GM12878 (cell line): ENCODE measurements around the gene DPF3. TPM values are rescaled to one million over a fixed set of nuclear protein-coding genes. Genes with fewer than 3 reads are reported as not detected.

ENCODE experiments used
- ATAC-seq: fragments of 200-7000 bp; cut with Tn5 transposase; 3 replicates; pipeline ENCODE4 v1.9.1; 2020; ENCODE audit warnings: mild to moderate bottlenecking, moderate library complexity
- BruUV-seq: library from RNA; stranded (reverse); fragments of 400-500 nt; replicated peaks from 2 replicates; lab custom pipeline; 2021; lab: Mats Ljungman, UMichigan
- CTCF ChIA-PET: fragments of 300-600 bp; sonication (Branson Sonifier 250); formaldehyde crosslinking; extraction: SDS; loops from one replicate; lab custom pipeline; 2021; ENCODE audit warnings: inconsistent platforms; lab: Yijun Ruan, JAX
- POLR2A ChIA-PET: fragments of 350-600 bp; formaldehyde crosslinking; extraction: SDS; loops from one replicate; lab custom pipeline; 2021; ENCODE audit warnings: inconsistent platforms; lab: Charles Lee
- RAD21 ChIA-PET: fragments of 300-600 bp; sonication (Branson Sonifier 250); formaldehyde crosslinking; loops from one replicate; lab custom pipeline; 2023; ENCODE audit warnings: antibody characterized with exemption; ENCODE audit not compliant: unreplicated experiment; lab: Charles Lee
- SMC1A ChIA-PET: fragments of 300-600 bp; sonication (Branson Sonifier 250); formaldehyde crosslinking; loops from one replicate; lab custom pipeline; 2023; ENCODE audit not compliant: unreplicated experiment, uncharacterized antibody; lab: Charles Lee
- DNase-seq: peaks from one replicate; pipeline ENCODE4 v3.0.0-alpha.2; 2011; ENCODE audit warnings: low read depth, low spot score
- FAIRE-seq: peaks from 3 replicates; lab custom pipeline; 2011; peaks lifted over from hg19 to GRCh38; lab: Jason Lieb, UNC
- H2AFZ ChIP-seq: 2 replicates; pipeline ENCODE4 v1.6.0; 2011; ENCODE audit warnings: low read depth, low read length, control low read depth; ENCODE audit not compliant: control insufficient read depth
- H3K27ac ChIP-seq: 2 replicates; pipeline ENCODE4 v1.5.1; 2011; ENCODE audit warnings: control low read depth; ENCODE audit not compliant: control insufficient read depth, insufficient read depth
- H3K27me3 ChIP-seq, 2 experiments: replicated peaks in 1 of 2; 2 replicates each; pipeline versions ENCODE4 v1.6.0 to v1.6.1; 2011; ENCODE audit warnings: low read length in 1 of 2; ENCODE audit not compliant: control insufficient read depth in 2 of 2, insufficient read depth in 2 of 2
- H3K36me3 ChIP-seq, 2 experiments: 2 replicates each; pipeline ENCODE4 v1.5.1; 2011; ENCODE audit warnings: low read length in 1 of 2; ENCODE audit not compliant: control insufficient read depth in 2 of 2, insufficient read depth in 2 of 2
- H3K4me1 ChIP-seq: 2 replicates; pipeline ENCODE4 v1.6.1; 2011; ENCODE audit warnings: mild to moderate bottlenecking, low read length, moderate library complexity, mixed read lengths; ENCODE audit not compliant: control insufficient read depth, insufficient read depth
- H3K4me2 ChIP-seq: 2 replicates; pipeline ENCODE4 v1.6.0; 2011; ENCODE audit warnings: control low read depth; ENCODE audit not compliant: control insufficient read depth, insufficient read depth
- H3K4me3 ChIP-seq: fragments of 200-600 bp; sonication (generic); 2 replicates; pipeline ENCODE4 v1.5.1; 2016
- H3K79me2 ChIP-seq: 2 replicates; pipeline ENCODE4 v1.6.0; 2011; ENCODE audit warnings: low read length; ENCODE audit not compliant: control insufficient read depth, insufficient read depth
- H3K9ac ChIP-seq: 2 replicates; pipeline ENCODE4 v1.8.0; 2011; ENCODE audit warnings: low read length, control low read depth, mixed read lengths; ENCODE audit not compliant: control insufficient read depth, insufficient read depth
- H3K9me3 ChIP-seq: replicated peaks from 3 replicates; pipeline ENCODE4 v1.5.1; 2011; ENCODE audit warnings: mild to moderate bottlenecking, low read length; ENCODE audit not compliant: control insufficient read depth, insufficient read depth
- H4K20me1 ChIP-seq: 2 replicates; pipeline ENCODE4 v1.6.0; 2011; ENCODE audit not compliant: control insufficient read depth, insufficient read depth
- BACH1 ChIP-seq: fragments of 450-650 bp; IDR thresholded peaks from 2 replicates; pipeline ENCODE4 v1.6.1; 2017; ENCODE audit warnings: mild to moderate bottlenecking, borderline replicate concordance
- CBX5 ChIP-seq: sonication (generic); IDR thresholded peaks from 2 replicates; pipeline ENCODE4 v1.6.1; 2016; ENCODE audit warnings: low read depth, moderate library complexity, mild to moderate bottlenecking, inconsistent platforms
- CHD1 ChIP-seq: IDR thresholded peaks from 2 replicates; pipeline ENCODE4 v1.6.1; 2012; ENCODE audit warnings: low read depth, low read length, improper control_type of control experiment
- NRF1 ChIP-seq: conservative IDR thresholded peaks from 2 replicates; pipeline ENCODE4 v1.6.1; 2011; ENCODE audit warnings: mild to moderate bottlenecking, low read depth, low read length, improper control_type of control experiment
- POLR2A ChIP-seq: IDR thresholded peaks from 2 replicates; pipeline ENCODE4 v1.6.1; 2011; ENCODE audit warnings: low read depth, mild to moderate bottlenecking, low read length
- RCOR1 ChIP-seq: conservative IDR thresholded peaks from 2 replicates; pipeline ENCODE4 v1.6.1; 2012; ENCODE audit warnings: low read depth, low read length, improper control_type of control experiment
- SMC3 ChIP-seq: IDR thresholded peaks from 2 replicates; pipeline ENCODE4 v1.6.1; 2011; ENCODE audit warnings: low read length, improper control_type of control experiment, borderline replicate concordance
- SREBF2 ChIP-seq: IDR thresholded peaks from 2 replicates; pipeline ENCODE4 v1.6.1; 2012; ENCODE audit warnings: mild to moderate bottlenecking, low read length
- WGBS: methylation state at CpG from one replicate; pipeline ENCODE4 v1.1.6; 2016; ENCODE audit warnings: low lambda C conversion rate; ENCODE audit not compliant: insufficient replicate concordance, insufficient coverage; ENCODE audit errors: missing lambda C conversion rate; 5-methylcytosine and 5-hydroxymethylcytosine counted together
- in situ Hi-C: fragments of 300-500 bp; cut with MboI; formaldehyde crosslinking; loops from 9 replicates; pipeline ENCODE4 v1.14.3; 2018; ENCODE audit warnings: mixed read lengths
- intact Hi-C: fragments of 100-400 bp; cut with micrococcal nuclease; formaldehyde crosslinking; loops from one replicate; pipeline ENCODE4 v1.14.2; 2022; ENCODE audit not compliant: unreplicated experiment
- polyA plus RNA-seq, 11 experiments: library from polyadenylated mRNA; depleted of rRNA in 4 of 11; unstranded in 6 of 11; stranded (reverse) in 5 of 11; fragments of >200 nt; fragmentation: Nextera tagmentation in 4 of 11; fragmentation: Illumina TruSeq in 1 of 11; extraction: Ambion mirVana in 4 of 11; extraction: Trizol in 1 of 11; gene quantifications; 1 replicate in 1 of 11; 2 replicates in 10 of 11; pipeline versions ENCODE4 v1.2.1 to v1.2.3, GENCODE V29; 2011 to 2016; ENCODE audit warnings: inconsistent platforms in 2 of 11, missing spikeins in 2 of 11, low read depth in 1 of 11
- total RNA-seq, 4 experiments: library from RNA; depleted of rRNA in 3 of 4; stranded (reverse); fragments of >200 nt in 3 of 4; fragmentation: Illumina TruSeq in 1 of 4; extraction: Trizol in 1 of 4; gene quantifications; 2 replicates each; pipeline versions ENCODE4 v1.2.1 to v1.2.3, GENCODE V29; 2013 to 2021
- TF ChIP-seq, protein P1 (sequence below): fragments of 450-650 bp; IDR thresholded peaks from 2 replicates; pipeline ENCODE4 v1.6.1; 2017; ENCODE audit warnings: mild to moderate bottlenecking, moderate library complexity

DPF3 gene
- total and polyA plus RNA-seq, 10 of the 15 experiments (the other 5 are each of a cell fraction or from before 2014, with no cell fraction given), result 0.69 to 8.0 (median 2.2) TPM

GRCh38 chr14:72686101-72686500, 207.8 kb downstream of the DPF3 start:
- H3K27ac ChIP-seq, result no peak overlapping the region
- H3K4me2 ChIP-seq, result no peak overlapping the region
- H3K9me3 ChIP-seq, result no peaks in the 10 kb centered on the region
- H3K4me1 ChIP-seq, result no peaks in the 10 kb centered on the region
- no peak overlapping the region for H2AFZ ChIP-seq
- no TSS peak for BruUV-seq
- RAD21 ChIA-PET, result no interaction called here
- POLR2A ChIA-PET, result no interaction called here
- 42% methylated on average over 1 of the region's 1 CpG for WGBS
- H3K9ac ChIP-seq, result no peak overlapping the region
- H4K20me1 ChIP-seq, result no peaks in the 10 kb centered on the region
- no peaks in the 10 kb centered on the region for H3K27me3 ChIP-seq
- no peak for FAIRE-seq
- H3K4me3 ChIP-seq, result no peak overlapping the region
- peak; percentile 48 for ATAC-seq
- in situ Hi-C loops, result no loop called here
- intact Hi-C loops, result no loop called here
- CTCF ChIA-PET, result interaction anchor here (0.8 kb wide), 1 partner anchor 15 kb away, joined by 3 read pairs; no protein-coding TSS in a partner anchor
- no peak for DNase-seq
- no peaks in the 10 kb centered on the region for H3K79me2 ChIP-seq
- no peaks in the 10 kb centered on the region for H3K36me3 ChIP-seq
- TF ChIP-seq RCOR1 (no peak), SREBF2 (no peak), BACH1 (no peak), POLR2A (no peak), NRF1 (no peak), SMC3 (no peak), CHD1 (no peak), CBX5 (no peak)
- TF ChIP-seq, protein P1, sequence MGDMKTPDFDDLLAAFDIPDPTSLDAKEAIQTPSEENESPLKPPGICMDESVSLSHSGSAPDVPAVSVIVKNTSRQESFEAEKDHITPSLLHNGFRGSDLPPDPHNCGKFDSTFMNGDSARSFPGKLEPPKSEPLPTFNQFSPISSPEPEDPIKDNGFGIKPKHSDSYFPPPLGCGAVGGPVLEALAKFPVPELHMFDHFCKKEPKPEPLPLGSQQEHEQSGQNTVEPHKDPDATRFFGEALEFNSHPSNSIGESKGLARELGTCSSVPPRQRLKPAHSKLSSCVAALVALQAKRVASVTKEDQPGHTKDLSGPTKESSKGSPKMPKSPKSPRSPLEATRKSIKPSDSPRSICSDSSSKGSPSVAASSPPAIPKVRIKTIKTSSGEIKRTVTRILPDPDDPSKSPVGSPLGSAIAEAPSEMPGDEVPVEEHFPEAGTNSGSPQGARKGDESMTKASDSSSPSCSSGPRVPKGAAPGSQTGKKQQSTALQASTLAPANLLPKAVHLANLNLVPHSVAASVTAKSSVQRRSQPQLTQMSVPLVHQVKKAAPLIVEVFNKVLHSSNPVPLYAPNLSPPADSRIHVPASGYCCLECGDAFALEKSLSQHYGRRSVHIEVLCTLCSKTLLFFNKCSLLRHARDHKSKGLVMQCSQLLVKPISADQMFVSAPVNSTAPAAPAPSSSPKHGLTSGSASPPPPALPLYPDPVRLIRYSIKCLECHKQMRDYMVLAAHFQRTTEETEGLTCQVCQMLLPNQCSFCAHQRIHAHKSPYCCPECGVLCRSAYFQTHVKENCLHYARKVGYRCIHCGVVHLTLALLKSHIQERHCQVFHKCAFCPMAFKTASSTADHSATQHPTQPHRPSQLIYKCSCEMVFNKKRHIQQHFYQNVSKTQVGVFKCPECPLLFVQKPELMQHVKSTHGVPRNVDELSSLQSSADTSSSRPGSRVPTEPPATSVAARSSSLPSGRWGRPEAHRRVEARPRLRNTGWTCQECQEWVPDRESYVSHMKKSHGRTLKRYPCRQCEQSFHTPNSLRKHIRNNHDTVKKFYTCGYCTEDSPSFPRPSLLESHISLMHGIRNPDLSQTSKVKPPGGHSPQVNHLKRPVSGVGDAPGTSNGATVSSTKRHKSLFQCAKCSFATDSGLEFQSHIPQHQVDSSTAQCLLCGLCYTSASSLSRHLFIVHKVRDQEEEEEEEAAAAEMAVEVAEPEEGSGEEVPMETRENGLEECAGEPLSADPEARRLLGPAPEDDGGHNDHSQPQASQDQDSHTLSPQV, result no peak
- SMC1A ChIA-PET, result interaction anchor here (1.0 to 1.6 kb wide), 4 partner anchors 10 to 139 kb away, joined by 3 to 6 read pairs (median 4); no protein-coding TSS in a partner anchor
